Measurements from ENCODE around the gene TESK2. TPM values are rescaled to one million over a fixed set of nuclear protein-coding genes. Genes with fewer than 3 reads are reported as not detected.

Gene TESK2
- total RNA-seq: 10 to 100 TPM in 1 of 4 donors, 1 to 10 TPM in 3; 2.8 to 10.7 (median 6.5) TPM

GRCh38 chr1:45490626-45491486 lies at the start of gene TESK2:
TESK2 (minus strand) TSS chr1:45491163; CDS start chr1:45457785, 33,378 bp downstream.
- TF ChIP-seq, protein P1, sequence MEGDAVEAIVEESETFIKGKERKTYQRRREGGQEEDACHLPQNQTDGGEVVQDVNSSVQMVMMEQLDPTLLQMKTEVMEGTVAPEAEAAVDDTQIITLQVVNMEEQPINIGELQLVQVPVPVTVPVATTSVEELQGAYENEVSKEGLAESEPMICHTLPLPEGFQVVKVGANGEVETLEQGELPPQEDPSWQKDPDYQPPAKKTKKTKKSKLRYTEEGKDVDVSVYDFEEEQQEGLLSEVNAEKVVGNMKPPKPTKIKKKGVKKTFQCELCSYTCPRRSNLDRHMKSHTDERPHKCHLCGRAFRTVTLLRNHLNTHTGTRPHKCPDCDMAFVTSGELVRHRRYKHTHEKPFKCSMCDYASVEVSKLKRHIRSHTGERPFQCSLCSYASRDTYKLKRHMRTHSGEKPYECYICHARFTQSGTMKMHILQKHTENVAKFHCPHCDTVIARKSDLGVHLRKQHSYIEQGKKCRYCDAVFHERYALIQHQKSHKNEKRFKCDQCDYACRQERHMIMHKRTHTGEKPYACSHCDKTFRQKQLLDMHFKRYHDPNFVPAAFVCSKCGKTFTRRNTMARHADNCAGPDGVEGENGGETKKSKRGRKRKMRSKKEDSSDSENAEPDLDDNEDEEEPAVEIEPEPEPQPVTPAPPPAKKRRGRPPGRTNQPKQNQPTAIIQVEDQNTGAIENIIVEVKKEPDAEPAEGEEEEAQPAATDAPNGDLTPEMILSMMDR (IDR thresholded peaks at IDR 0.05; ENCODE audit: low read depth): no peak

DNA sequence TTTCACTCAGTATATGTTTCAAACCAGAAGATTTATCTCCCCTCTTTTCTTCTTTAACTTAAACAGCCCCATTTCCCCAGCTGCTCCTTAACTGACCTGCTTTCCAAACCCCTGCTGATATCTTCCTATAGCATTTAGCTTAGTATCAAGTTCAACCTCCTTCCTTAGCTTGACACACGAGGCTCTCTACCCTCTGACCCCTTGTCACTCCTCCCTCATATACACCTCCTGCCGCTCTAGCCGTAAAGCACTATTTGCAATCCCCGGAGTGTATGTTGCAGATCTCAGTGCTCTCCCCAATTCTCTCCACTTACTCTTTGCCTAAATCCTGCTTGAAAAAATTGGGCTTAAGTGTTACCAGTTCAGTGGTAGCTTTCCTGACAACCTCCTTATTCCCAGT lies 45.9 kb upstream of the TESK2 start:
- TF ChIP-seq, protein P1 (IDR thresholded peaks at IDR 0.05; ENCODE audit: low read depth): no peak

- TF ChIP-seq, protein P1 (IDR thresholded peaks at IDR 0.05; ENCODE audit: low read depth): no peak
These were observed 45.2 kb upstream of the TESK2 start for GRCh38 chr1:45535988-45536766.

- TF ChIP-seq, protein P1 (IDR thresholded peaks at IDR 0.05; ENCODE audit: low read depth): no peak
These were observed 40.9 kb upstream of the TESK2 start for GRCh38 chr1:45531873-45532272.

DNA sequence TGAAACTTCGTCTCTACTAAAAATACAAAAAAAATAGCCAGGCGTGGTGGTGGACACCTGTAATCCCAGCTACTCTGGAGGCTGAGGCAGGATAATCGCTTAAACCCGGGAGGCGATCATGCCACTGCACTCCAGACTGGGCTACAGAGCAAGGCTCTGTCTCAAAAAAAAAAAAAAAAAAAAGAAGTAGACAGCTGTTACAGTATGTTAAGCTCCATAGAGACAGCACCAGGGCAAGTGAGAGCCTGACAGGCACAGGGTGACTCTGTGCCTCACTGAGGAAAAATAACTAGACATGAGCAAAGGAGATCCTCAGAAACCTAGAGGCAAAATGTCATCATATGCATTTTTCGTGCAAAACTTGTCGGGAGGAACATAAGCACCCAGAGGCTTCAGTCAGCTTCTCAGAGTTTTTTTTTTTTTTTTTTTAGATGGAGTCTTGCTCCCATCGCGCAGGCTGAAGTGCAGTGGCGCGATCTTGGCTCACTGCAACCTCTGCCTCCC lies 39.7 kb upstream of the TESK2 start:
- TF ChIP-seq, protein P1 (IDR thresholded peaks at IDR 0.05; ENCODE audit: low read depth): no peak

- TF ChIP-seq, protein P1 (IDR thresholded peaks at IDR 0.05; ENCODE audit: low read depth): no peak
These were observed 35.2 kb upstream of the TESK2 start for GRCh38 chr1:45526135-45526644.

Data from subcutaneous adipose tissue (tissue), 4 donors.